ENCODE measurements around the gene MED8. TPM values are rescaled to one million over a fixed set of nuclear protein-coding genes. Genes with fewer than 3 reads are reported as not detected.

MED8 gene
- total RNA-seq, 2 experiments from 2014 or later: 33.1 to 35.1 TPM

DNA sequence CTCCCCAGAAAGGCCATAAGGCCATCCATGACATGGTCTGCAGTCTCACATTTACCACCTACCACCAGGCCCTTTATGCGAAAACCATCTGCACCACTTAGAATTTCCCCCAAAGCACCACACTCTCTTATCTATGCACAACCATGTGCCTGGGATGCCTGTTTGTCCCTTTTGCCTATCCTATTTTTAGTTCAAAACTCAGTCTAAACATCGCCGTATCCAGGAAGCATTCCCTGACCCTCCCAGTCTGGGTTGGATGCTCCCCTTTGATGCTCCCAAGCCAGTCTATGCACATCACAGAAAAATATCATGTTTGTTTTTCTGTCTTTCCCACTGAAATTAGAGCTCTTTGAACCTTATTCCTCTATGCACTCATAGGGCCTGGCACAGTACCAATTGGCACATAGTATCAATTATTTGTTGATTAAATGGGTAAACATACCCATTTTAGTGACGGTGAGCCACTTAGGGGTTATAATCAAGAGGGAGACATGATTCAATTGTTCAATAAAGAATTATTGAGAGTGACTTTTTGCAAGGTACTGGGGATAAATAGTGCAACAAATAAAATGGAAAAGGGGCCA lies 45.2 kb downstream of the MED8 start:
- CTCF ChIA-PET: no interaction called here
- ATAC-seq: no peak
- H3K4me3 Mint-ChIP-seq: no peak overlapping the region

DNA sequence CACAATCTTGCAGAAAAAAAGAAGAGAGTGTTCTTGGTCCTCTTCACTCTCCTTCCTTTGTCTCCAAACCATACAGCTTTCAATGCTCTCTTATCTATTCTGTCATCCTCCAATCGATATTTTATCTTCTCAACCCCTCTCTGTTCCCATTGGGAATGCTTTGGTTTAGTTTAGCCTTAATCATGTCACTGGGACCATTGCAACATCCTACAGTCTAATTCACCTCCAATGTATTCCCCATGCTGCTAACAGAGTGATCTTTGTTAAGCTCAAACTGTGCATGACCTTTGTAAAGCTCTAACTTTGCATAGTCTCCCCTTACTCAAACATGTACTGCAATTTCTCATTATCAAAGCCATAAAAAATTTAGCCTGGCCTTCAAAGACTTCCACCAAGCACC lies 49.0 kb downstream of the MED8 start:
- no peak overlapping the region for H3K4me3 Mint-ChIP-seq
- CTCF ChIA-PET: interaction anchor here (1.3 kb wide), 1 partner anchor 113 kb away, joined by 6 read pairs; no protein-coding TSS in a partner anchor
- H3K27ac Mint-ChIP-seq: no peak overlapping the region

More for the DNA sequence above, 45.2 kb downstream of the MED8 start:
- no peaks in the 10 kb centered on the region for H3K27me3 Mint-ChIP-seq (ENCODE audit: low read depth)
- H3K4me1 Mint-ChIP-seq (ENCODE audit: low read depth): peaks cover 3% of the 10 kb centered on the region
- H3K27ac Mint-ChIP-seq: no peak overlapping the region
- no peak for DNase-seq
- H3K36me3 Mint-ChIP-seq (ENCODE audit: low read depth): no peaks in the 10 kb centered on the region
- no peaks in the 10 kb centered on the region for H3K9me3 Mint-ChIP-seq (ENCODE audit: insufficient read depth)
- POLR2A ChIA-PET: no interaction called here

DNA sequence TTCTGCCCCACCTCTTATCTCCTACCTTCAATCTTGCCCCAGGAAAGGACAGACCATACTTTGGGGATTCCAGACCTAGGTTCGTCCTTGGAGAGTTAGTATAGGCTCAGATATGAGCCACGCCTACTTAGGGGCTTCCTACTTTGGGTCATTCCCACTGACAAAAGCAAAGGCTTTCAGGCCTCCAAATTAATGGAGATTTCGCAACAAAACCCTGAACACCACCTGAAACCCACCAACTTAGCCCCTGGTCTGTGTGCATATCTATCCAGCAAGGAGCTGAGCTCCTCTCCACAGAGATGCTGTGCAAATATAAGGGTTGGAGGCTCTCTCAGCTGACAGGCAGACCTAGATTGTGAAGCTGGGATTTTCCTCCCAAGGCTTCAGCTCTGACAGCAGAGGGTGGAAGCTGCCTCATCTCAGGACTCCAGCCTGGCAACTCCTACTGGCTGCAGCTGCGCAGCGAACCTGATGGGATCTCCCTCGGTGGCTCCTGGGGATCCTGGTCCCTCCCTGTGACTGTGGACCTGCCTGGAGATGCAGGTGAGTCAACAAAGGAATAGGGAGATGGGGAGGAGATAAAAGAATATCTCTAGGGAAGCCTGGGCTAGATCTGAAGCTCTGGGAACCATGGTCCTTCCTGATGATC lies 49.9 kb downstream of the MED8 start:
- ATAC-seq: no peak
- H3K27me3 Mint-ChIP-seq (ENCODE audit: low read depth): no peaks in the 10 kb centered on the region
- H3K4me1 Mint-ChIP-seq (ENCODE audit: low read depth): no peaks in the 10 kb centered on the region
- ChIA-PET POLR2A (interaction anchor here (0.6 kb wide), 1 partner anchor 1382 kb away, joined by 6 read pairs; no protein-coding TSS in a partner anchor), CTCF (interaction anchor here (1.3 kb wide), 1 partner anchor 113 kb away, joined by 6 read pairs; no protein-coding TSS in a partner anchor)
- DNase-seq: no peak
- no peak overlapping the region for H3K4me3 Mint-ChIP-seq
- H3K9me3 Mint-ChIP-seq (ENCODE audit: insufficient read depth): no peaks in the 10 kb centered on the region
- no peak overlapping the region for H3K27ac Mint-ChIP-seq
- H3K36me3 Mint-ChIP-seq (ENCODE audit: low read depth): no peaks in the 10 kb centered on the region

More for the DNA sequence above, 49.0 kb downstream of the MED8 start:
- Mint-ChIP-seq H3K36me3 (ENCODE audit: low read depth) (no peaks in the 10 kb centered on the region), H3K27me3 (ENCODE audit: low read depth) (no peaks in the 10 kb centered on the region), H3K9me3 (ENCODE audit: insufficient read depth) (no peaks in the 10 kb centered on the region), H3K4me1 (ENCODE audit: low read depth) (no peaks in the 10 kb centered on the region)
- POLR2A ChIA-PET: no interaction called here
- DNase-seq (no peak), ATAC-seq (no peak)

DNA sequence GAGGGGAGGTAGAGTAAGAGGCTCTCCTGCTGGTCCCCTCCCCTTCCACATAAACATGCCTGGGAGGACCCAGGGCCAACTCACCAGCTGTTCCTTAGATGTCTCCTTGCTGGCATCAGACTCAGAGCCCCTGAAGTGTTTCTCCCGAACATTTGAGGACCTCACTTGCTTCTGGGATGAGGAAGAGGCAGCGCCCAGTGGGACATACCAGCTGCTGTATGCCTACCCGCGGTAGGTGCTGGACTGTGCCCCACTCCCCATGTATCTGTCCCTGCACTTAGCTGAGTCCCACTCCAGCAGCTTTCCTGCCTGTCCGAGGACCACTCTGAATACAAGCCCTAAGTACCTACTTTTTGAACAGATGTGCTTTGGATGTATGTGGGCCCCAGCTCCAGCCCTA lies 51.6 kb downstream of the MED8 start:
- H3K27me3 Mint-ChIP-seq (ENCODE audit: low read depth): no peaks in the 10 kb centered on the region
- H3K27ac Mint-ChIP-seq: no peak overlapping the region
- POLR2A ChIA-PET: no interaction called here
- H3K9me3 Mint-ChIP-seq (ENCODE audit: insufficient read depth): no peaks in the 10 kb centered on the region
- H3K4me3 Mint-ChIP-seq: no peak overlapping the region
- H3K4me1 Mint-ChIP-seq (ENCODE audit: low read depth): no peaks in the 10 kb centered on the region
- no peak for DNase-seq
- no peaks in the 10 kb centered on the region for H3K36me3 Mint-ChIP-seq (ENCODE audit: low read depth)
- CTCF ChIA-PET: no interaction called here
- ATAC-seq: no peak

DNA sequence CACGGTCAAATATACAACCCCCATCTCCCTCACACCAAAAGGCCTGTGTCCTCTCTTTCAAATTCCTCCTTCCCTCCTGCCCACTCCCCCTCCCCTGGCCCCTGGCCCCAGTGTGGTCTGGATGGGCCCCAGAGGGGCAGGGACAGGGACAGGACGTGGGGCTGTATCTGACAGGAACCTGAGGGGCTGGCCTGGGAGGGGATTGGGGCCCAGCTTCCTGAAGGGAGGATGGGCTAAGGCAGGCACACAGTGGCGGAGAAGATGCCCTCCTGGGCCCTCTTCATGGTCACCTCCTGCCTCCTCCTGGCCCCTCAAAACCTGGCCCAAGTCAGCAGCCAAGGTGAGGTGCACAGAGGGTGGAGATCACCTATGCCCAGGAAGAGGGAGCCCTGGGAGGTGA lies 52.0 kb downstream of the MED8 start, which contains the start of gene MPL:
MPL (plus strand) TSS at position 231 of the 400 bp plus-strand sequence; CDS start at position 262, 31 bp downstream.
- Mint-ChIP-seq H3K4me3 (no peak within 1 kb of the TSS), H3K9me3 (ENCODE audit: insufficient read depth) (no peaks in the 10 kb centered on the region), H3K27me3 (ENCODE audit: low read depth) (no peaks in the 10 kb centered on the region), H3K27ac (no peak within 1 kb of the TSS), H3K4me1 (ENCODE audit: low read depth) (no peaks in the 10 kb centered on the region), H3K36me3 (ENCODE audit: low read depth) (no peaks in the 10 kb centered on the region)
- no peak for DNase-seq
- ChIA-PET POLR2A (no interaction called here), CTCF (no interaction called here)
- no peak for ATAC-seq

DNA sequence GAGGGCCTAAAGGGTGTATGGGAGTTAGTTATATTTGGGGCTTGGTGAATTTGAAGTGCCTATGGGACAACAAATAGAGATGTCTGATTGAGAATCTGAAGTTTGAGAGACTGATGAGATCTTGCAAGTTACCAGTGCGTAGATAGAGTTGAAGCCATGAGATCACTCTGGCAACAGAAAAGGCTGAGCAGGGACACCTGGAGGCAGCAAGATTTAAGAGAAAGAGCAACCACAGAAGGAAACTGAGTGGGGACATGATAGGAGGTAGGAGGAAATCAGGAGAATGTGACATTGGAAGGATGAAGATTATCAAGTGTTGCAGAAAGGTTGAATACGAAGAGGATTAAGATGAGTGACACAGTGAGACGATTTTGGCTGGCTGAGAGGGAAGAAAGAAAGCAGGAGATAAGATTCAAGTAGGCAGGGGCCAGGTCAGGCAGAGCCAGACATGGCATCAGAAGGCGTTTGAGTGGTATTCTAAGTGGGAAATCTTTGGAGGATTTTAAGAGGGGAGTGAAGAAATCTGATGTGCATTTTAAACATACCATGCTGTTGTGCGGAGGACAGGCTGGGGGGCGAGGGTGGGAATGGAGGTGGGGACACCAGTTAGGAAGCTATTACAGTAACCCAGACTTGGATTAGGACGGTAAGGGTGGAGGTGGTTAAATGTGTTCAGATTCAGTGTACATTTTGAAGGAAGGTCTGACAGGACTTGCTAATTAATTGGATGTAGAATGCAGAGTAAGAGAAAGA lies 55.0 kb downstream of the MED8 start:
- no peak for ATAC-seq
- H3K9me3 Mint-ChIP-seq (ENCODE audit: insufficient read depth): no peaks in the 10 kb centered on the region
- H3K27ac Mint-ChIP-seq: no peak overlapping the region
- no peak overlapping the region for H3K4me3 Mint-ChIP-seq
- ChIA-PET POLR2A (no interaction called here), CTCF (interaction anchor here (1.5 kb wide), 1 partner anchor 108 kb away, joined by 4 read pairs; no protein-coding TSS in a partner anchor)
- peaks cover 8% of the 10 kb centered on the region for H3K4me1 Mint-ChIP-seq (ENCODE audit: low read depth)
- no peaks in the 10 kb centered on the region for H3K27me3 Mint-ChIP-seq (ENCODE audit: low read depth)
- DNase-seq: no peak
- H3K36me3 Mint-ChIP-seq (ENCODE audit: low read depth): no peaks in the 10 kb centered on the region

Small RNA genes within 50 kb of the gene (microRNA-seq; reads per million reads assigned to microRNA genes)
- 3.4 reads per million for gene MIR6734

Other genes with a start within 250 kb of the MED8 start
- 10 to 100 TPM; 58.8 to 59.0 TPM for gene EBNA1BP2, start 217.5 kb downstream of the MED8 start, total RNA-seq
- not detected for gene CFAP57, start 217.5 kb downstream of the MED8 start, total RNA-seq
- gene TMEM125, start 119.8 kb downstream of the MED8 start, total RNA-seq: not detected
- not detected for gene C1orf210, start 104.2 kb downstream of the MED8 start, total RNA-seq
- gene TIE1, start 88.8 kb downstream of the MED8 start, total RNA-seq: 1 to 10 TPM in 1 of 2 experiments, under 1 TPM in 1; 0.53 to 1.3 TPM
- gene MPL, start 52.0 kb downstream of the MED8 start, total RNA-seq: not detected
- gene CDC20, start 30.8 kb downstream of the MED8 start, total RNA-seq: 100 to 1,000 TPM; 214 to 232 TPM
- 10 to 100 TPM; 69.6 to 71.0 TPM for gene ELOVL1, start 21.8 kb downstream of the MED8 start, total RNA-seq
- 10 to 100 TPM; 57.2 to 58.3 TPM for gene SZT2, start 99 bp upstream of the MED8 start, total RNA-seq
- 1 to 10 TPM; 8.4 to 9.5 TPM for gene HYI, start 64.1 kb upstream of the MED8 start, total RNA-seq
- under 1 TPM; 0.61 to 0.65 TPM for gene PTPRF, start 141.1 kb upstream of the MED8 start, total RNA-seq

All from activated CD8-positive, alpha-beta T cell treated with anti-CD3 and anti-CD28 coated beads, Interleukin-2, amount 10 ng/mL, durations not matched to agents 7 days and 5 days (primary cell).